ENCODE measurements around the gene CARS1. TPM values are rescaled to one million over a fixed set of nuclear protein-coding genes. Genes with fewer than 3 reads are reported as not detected.

The CARS1 gene
- polyA plus RNA-seq, 1 donor from 2014 or later = 35.8 TPM

- H3K36me3 Mint-ChIP-seq = no peaks in the 10 kb centered on the region
- no peak overlapping the region for H3K4me3 Mint-ChIP-seq
- peaks cover 8% of the 10 kb centered on the region for H3K27me3 Mint-ChIP-seq
- H3K9me3 Mint-ChIP-seq = no peaks in the 10 kb centered on the region
- no peak overlapping the region for H3K27ac Mint-ChIP-seq
- H3K4me1 Mint-ChIP-seq = peaks cover 0 to 3% (median 0%) of the 10 kb centered on the region in 3 donors
These were observed 35.4 kb upstream of the CARS1 start for GRCh38 chr11:3092603-3093141.

- Mint-ChIP-seq H3K27ac (no peak overlapping the region), H3K9me3 (no peaks in the 10 kb centered on the region), H3K36me3 (no peaks in the 10 kb centered on the region), H3K4me1 (peaks cover 0 to 3% (median 0%) of the 10 kb centered on the region in 3 donors), H3K4me3 (peak overlapping the region in 1 of 4 donors; percentile 39), H3K27me3 (peaks cover 8% of the 10 kb centered on the region)
These were observed 34.8 kb upstream of the CARS1 start for GRCh38 chr11:3091846-3092602.

GRCh38 chr11:3091081-3091845, 34.0 kb upstream of the CARS1 start:
- no peak overlapping the region for H3K27ac Mint-ChIP-seq
- H3K9me3 Mint-ChIP-seq = no peaks in the 10 kb centered on the region
- peaks cover 6% of the 10 kb centered on the region for H3K27me3 Mint-ChIP-seq
- H3K36me3 Mint-ChIP-seq = no peaks in the 10 kb centered on the region
- no peak overlapping the region for H3K4me3 Mint-ChIP-seq
- H3K4me1 Mint-ChIP-seq = peaks cover 0 to 3% (median 0%) of the 10 kb centered on the region in 3 donors

GRCh38 chr11:3090096-3090901, 33.1 kb upstream of the CARS1 start:
- Mint-ChIP-seq H3K27ac (no peak overlapping the region), H3K4me1 (peaks cover 0 to 3% (median 0%) of the 10 kb centered on the region in 3 donors), H3K9me3 (no peaks in the 10 kb centered on the region), H3K36me3 (no peaks in the 10 kb centered on the region), H3K4me3 (no peak overlapping the region), H3K27me3 (peaks cover 6% of the 10 kb centered on the region)

DNA sequence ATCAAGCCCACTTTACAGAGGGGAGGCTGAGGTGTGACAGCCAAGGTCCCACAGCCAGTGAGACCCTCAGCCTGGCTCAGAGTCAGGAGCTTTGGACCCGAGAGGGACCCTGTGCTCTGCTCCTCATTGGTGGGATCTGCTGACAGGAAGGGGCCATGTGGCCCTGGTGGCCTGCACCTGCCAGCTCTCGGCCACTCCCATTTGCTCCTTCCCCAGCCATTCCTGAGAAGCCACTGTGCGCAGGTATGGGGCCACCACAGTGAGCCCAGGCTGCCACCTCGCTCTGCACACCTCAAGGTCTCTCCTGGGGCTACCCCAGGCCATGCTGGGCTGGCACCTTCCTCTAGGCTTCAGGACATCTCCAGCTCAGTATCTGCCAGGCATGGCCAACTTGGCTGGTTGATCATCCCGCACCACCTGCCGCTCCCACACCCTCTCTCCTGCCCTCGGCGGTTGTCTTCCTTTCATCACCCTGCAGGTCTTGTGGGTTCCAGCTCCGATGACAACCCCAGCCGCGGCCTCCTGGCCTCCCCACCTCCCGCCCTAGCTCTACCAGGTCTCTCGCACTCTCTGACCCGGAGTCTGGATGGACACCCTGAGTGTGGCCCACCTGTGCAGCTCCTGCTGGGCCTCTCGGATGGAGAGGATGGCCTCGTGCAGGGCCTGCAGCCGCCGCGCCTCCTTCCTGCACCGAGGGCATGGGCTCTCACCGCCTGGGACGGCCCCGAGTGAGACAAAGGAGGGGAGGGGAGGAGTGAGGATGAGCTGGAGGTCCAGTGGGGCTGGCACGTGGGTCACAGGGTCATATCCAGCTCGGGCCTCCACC, 32.2 kb upstream of the CARS1 start:
- peaks cover 5% of the 10 kb centered on the region for H3K27me3 Mint-ChIP-seq
- no peaks in the 10 kb centered on the region for H3K36me3 Mint-ChIP-seq
- H3K9me3 Mint-ChIP-seq = no peaks in the 10 kb centered on the region
- no peak overlapping the region for H3K27ac Mint-ChIP-seq
- H3K4me1 Mint-ChIP-seq = peaks cover 0 to 3% (median 0%) of the 10 kb centered on the region in 3 donors
- H3K4me3 Mint-ChIP-seq = no peak overlapping the region

GRCh38 chr11:3088806-3089205, 31.6 kb upstream of the CARS1 start:
- Mint-ChIP-seq H3K4me3 (no peak overlapping the region), H3K36me3 (no peaks in the 10 kb centered on the region), H3K4me1 (peaks cover 0 to 3% (median 0%) of the 10 kb centered on the region in 3 donors), H3K9me3 (no peaks in the 10 kb centered on the region), H3K27ac (no peak overlapping the region), H3K27me3 (peaks cover 5% of the 10 kb centered on the region)

GRCh38 chr11:3087821-3088800, 30.9 kb upstream of the CARS1 start:
- no peaks in the 10 kb centered on the region for H3K9me3 Mint-ChIP-seq
- H3K27me3 Mint-ChIP-seq = peaks cover 5% of the 10 kb centered on the region
- H3K4me1 Mint-ChIP-seq = peaks cover 0 to 3% (median 0%) of the 10 kb centered on the region in 3 donors
- no peaks in the 10 kb centered on the region for H3K36me3 Mint-ChIP-seq
- H3K27ac Mint-ChIP-seq = no peak overlapping the region
- H3K4me3 Mint-ChIP-seq = no peak overlapping the region

- peaks cover 0 to 3% (median 0%) of the 10 kb centered on the region in 3 donors for H3K4me1 Mint-ChIP-seq
- H3K9me3 Mint-ChIP-seq = peaks cover 0 to 2% (median 0%) of the 10 kb centered on the region in 3 donors
- H3K4me3 Mint-ChIP-seq = no peak overlapping the region
- H3K27me3 Mint-ChIP-seq = peaks cover 5% of the 10 kb centered on the region
- no peaks in the 10 kb centered on the region for H3K36me3 Mint-ChIP-seq
- H3K27ac Mint-ChIP-seq = no peak overlapping the region
These were observed 30.1 kb upstream of the CARS1 start for GRCh38 chr11:3087373-3087772.

DNA sequence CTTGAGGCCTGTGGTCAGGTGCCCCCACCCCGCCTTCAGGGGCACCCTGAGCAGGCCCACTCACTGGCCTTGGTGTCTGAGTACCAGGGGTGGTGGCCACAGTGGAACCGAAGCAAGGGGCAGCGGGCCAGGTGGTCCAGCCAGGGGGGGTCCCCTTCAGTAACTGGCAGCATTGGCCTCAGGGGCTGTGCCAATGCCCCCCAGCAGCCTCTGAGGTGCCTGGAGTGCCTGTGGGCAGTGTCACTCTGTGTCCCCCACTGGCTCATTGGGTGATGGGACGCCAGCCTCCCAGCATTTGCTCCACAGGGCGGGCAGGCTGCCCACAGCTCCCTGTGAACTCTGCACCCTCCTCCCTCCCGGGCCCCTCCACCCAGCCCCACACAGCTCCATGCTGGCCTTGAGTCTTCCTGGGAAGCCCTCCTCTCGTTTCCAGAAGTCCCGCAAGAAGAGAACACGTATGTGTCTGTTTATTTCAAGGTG, 29.5 kb upstream of the CARS1 start:
- no peaks in the 10 kb centered on the region for H3K36me3 Mint-ChIP-seq
- peaks cover 0 to 2% (median 0%) of the 10 kb centered on the region in 3 donors for H3K9me3 Mint-ChIP-seq
- no peak overlapping the region for H3K27ac Mint-ChIP-seq
- H3K4me1 Mint-ChIP-seq = no peaks in the 10 kb centered on the region
- peaks cover 1% of the 10 kb centered on the region for H3K27me3 Mint-ChIP-seq
- no peak overlapping the region for H3K4me3 Mint-ChIP-seq

DNA sequence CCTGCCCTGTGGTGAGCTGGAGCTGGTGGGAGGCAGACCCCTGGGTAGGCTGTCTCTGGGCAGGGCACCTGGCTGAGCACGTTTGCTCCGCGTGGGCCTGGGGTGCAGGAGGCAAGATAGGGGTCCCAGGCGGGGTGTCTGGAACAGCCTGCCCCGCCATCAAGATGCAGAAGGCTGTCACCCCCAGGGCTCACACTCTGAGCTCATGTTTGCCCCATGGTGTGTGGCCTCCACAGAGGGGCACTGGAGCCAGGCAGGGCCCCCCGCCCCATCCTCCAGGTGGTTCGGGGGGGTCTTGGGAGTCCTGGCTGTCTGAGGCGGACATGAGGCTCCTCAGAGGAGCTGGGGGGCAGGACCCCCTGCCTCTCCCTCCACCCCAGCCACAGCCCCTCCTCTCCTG, 28.9 kb upstream of the CARS1 start:
- H3K4me1 Mint-ChIP-seq = no peaks in the 10 kb centered on the region
- peaks cover 0 to 2% (median 0%) of the 10 kb centered on the region in 3 donors for H3K9me3 Mint-ChIP-seq
- H3K27ac Mint-ChIP-seq = no peak overlapping the region
- peaks cover 1% of the 10 kb centered on the region for H3K27me3 Mint-ChIP-seq
- no peak overlapping the region for H3K4me3 Mint-ChIP-seq
- H3K36me3 Mint-ChIP-seq = no peaks in the 10 kb centered on the region

GRCh38 chr11:3085052-3085451, 27.8 kb upstream of the CARS1 start:
- H3K27me3 Mint-ChIP-seq = peaks cover 1% of the 10 kb centered on the region
- peaks cover 0 to 4% (median 2%) of the 10 kb centered on the region in 3 donors for H3K9me3 Mint-ChIP-seq
- no peak overlapping the region for H3K27ac Mint-ChIP-seq
- no peak overlapping the region for H3K4me3 Mint-ChIP-seq
- no peaks in the 10 kb centered on the region for H3K36me3 Mint-ChIP-seq
- no peaks in the 10 kb centered on the region for H3K4me1 Mint-ChIP-seq

DNA sequence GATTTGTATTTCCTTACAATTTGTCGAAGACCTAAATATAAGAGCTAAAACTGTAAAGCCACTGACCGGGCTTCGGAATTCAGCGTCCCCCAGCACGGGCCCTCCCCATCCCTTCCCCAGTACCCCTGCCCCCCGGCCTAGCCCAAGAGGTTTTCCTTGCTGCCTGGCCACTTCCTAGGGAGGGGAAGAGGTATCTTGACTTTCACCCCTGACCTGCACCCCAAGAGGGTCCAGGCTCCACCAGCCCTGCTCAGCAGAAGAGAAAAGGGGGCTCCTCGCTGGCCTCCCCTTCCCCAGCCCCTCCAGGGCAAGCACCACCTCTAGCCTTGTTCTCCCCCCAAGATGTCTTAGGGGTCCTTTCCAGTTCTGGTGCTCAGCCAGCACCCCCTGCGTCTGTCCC, 26.1 kb upstream of the CARS1 start:
- Mint-ChIP-seq H3K27ac (no peak overlapping the region), H3K36me3 (no peaks in the 10 kb centered on the region), H3K27me3 (peaks cover 1% of the 10 kb centered on the region), H3K4me1 (no peaks in the 10 kb centered on the region), H3K9me3 (peaks cover 0 to 4% (median 2%) of the 10 kb centered on the region in 3 donors), H3K4me3 (no peak overlapping the region)

GRCh38 chr11:3081386-3081751, 24.1 kb upstream of the CARS1 start:
- Mint-ChIP-seq H3K36me3 (no peaks in the 10 kb centered on the region), H3K4me3 (no peak overlapping the region), H3K4me1 (no peaks in the 10 kb centered on the region), H3K27ac (no peak overlapping the region), H3K9me3 (peaks cover 0 to 4% (median 2%) of the 10 kb centered on the region in 3 donors), H3K27me3 (peaks cover 4% of the 10 kb centered on the region)

Data from IgD-negative memory B cell (primary cell).